ENCODE data around the gene PSMB10. TPM values are rescaled to one million over a fixed set of nuclear protein-coding genes. Genes with fewer than 3 reads are reported as not detected.

PSMB10 gene
- total and polyA plus RNA-seq, 2 of the 8 experiments (the other 6 are each of a cell fraction or from before 2014, with no cell fraction given) = 32.1 to 61.9 TPM

GRCh38 chr16:67962135-67962534 lies 25.5 kb upstream of the PSMB10 start:
- TF ChIP-seq SIRT6 (IDR thresholded peaks at IDR 0.05; ENCODE audit: low read length) (no peak), SP4 (IDR thresholded peaks at IDR 0.05; ENCODE audit: low read length) (no peak), TAF1 (IDR thresholded peaks at IDR 0.05; ENCODE audit: low read depth, low read length) (no peak), SUZ12 (IDR thresholded peaks at IDR 0.05; ENCODE audit: low read length) (no peak)
- H4K91ac ChIP-seq (replicated peaks; ENCODE audit: insufficient read length, low read length) = no peak overlapping the region
- peaks cover 18% of the 10 kb centered on the region; the same call in 1 of the 2 replicates for H3K79me1 ChIP-seq (ENCODE audit: low read depth, low read length)
- peaks cover 0 to 2% of the 10 kb centered on the region in 2 experiments; a peak in 2 of 4 replicates for H3K79me2 ChIP-seq (ENCODE audit: control insufficient read depth in 1 of 2, insufficient read depth in 2 of 2, low read length in 2 of 2)
- H2AK5ac ChIP-seq (ENCODE audit: low read depth, low read length) = no peak overlapping the region
- no peak overlapping the region for H4K5ac ChIP-seq (ENCODE audit: insufficient read length, low read depth, low read length)
- no peaks in the 10 kb centered on the region for H3K27me3 ChIP-seq (replicated peaks in 1 of 4; ENCODE audit: control insufficient read depth in 3 of 4, extremely low read depth in 1 of 4, insufficient read depth in 3 of 4, low read length in 3 of 4)
- 94% methylated on average over 8 of the region's 8 CpGs; no CpG with 5 or more reads in 1 of the 2 experiments for WGBS, 2 experiments (ENCODE audit: extremely low coverage in 1 of 2, insufficient coverage in 1 of 2, insufficient read length in 1 of 2, insufficient replicate concordance in 2 of 2, low coverage in 1 of 2, low lambda C conversion rate in 2 of 2, missing lambda C conversion rate in 1 of 2)
- no peak overlapping the region for H3K27ac ChIP-seq (ENCODE audit: low read depth, low read length)
- CTCF ChIA-PET (ENCODE audit: partially characterized antibody) = interaction anchor here (0.8 to 10.9 kb wide), 5 partner anchors 13 to 79 kb away, joined by 3 to 90 read pairs (median 3); partner anchors contain the start of genes DPEP2 and LCAT
- no peak overlapping the region for H4K8ac ChIP-seq (ENCODE audit: extremely low read depth, insufficient read depth, low read length)
- no peak overlapping the region for H2BK12ac ChIP-seq (ENCODE audit: low read depth, low read length)
- POLR2A ChIA-PET (ENCODE audit: partially characterized antibody) = interaction anchor here (0.6 to 1.2 kb wide), 3 partner anchors 9 to 792 kb away, joined by 3 read pairs; partner anchors contain the start of gene LCAT
- H3K14ac ChIP-seq (ENCODE audit: insufficient read length) = no peak overlapping the region
- no peak overlapping the region for H3K56ac ChIP-seq (replicated peaks; ENCODE audit: insufficient read length, low read depth, low read length)
- H3K9me3 ChIP-seq (ENCODE audit: insufficient read depth in 2 of 2, low read depth in 1 of 2, low read length in 1 of 2) = no peaks in the 10 kb centered on the region
- H2BK20ac ChIP-seq (ENCODE audit: low read length) = no peak overlapping the region
- H3K4ac ChIP-seq (replicated peaks; ENCODE audit: insufficient read length, low read depth, low read length) = no peak overlapping the region
- H2BK5ac ChIP-seq (ENCODE audit: low read depth, low read length) = no peak overlapping the region
- no peak overlapping the region for H3K18ac ChIP-seq (ENCODE audit: extremely low read depth, low read length)
- H3K9ac ChIP-seq (replicated peaks in 1 of 4; ENCODE audit: extremely low read depth in 1 of 4, low read depth in 3 of 4, low read length in 3 of 4) = no peak overlapping the region
- H3K23me2 ChIP-seq (ENCODE audit: low read depth, low read length) = no peaks in the 10 kb centered on the region; the same call in 1 of the 2 replicates
- no peak overlapping the region for H2BK120ac ChIP-seq (replicated peaks; ENCODE audit: low read depth, low read length)
- H3K4me1 ChIP-seq (replicated peaks in 1 of 4; ENCODE audit: control insufficient read depth in 3 of 4, insufficient read depth in 4 of 4, low read length in 3 of 4) = peaks cover 5 to 20% (median 17%) of the 10 kb centered on the region in 4 experiments
- DNase-seq (ENCODE audit: low read depth in 1 of 2, low spot score in 2 of 2) (no peak), FAIRE-seq (no peak)
- peaks cover 4 to 27% (median 22%) of the 10 kb centered on the region in 4 experiments; a peak in 6 of 8 replicates for H3K36me3 ChIP-seq (ENCODE audit: control insufficient read depth in 2 of 4, insufficient read depth in 4 of 4, low read length in 3 of 4)
- no peak overlapping the region for H2AFZ ChIP-seq (ENCODE audit: low read length)
- H3K4me2 ChIP-seq (ENCODE audit: insufficient read depth in 1 of 2, low read depth in 2 of 2, low read length in 2 of 2) = no peak overlapping the region
- peaks cover 4 to 28% of the 10 kb centered on the region in 2 experiments for H4K20me1 ChIP-seq (replicated peaks in 1 of 2; ENCODE audit: control insufficient read depth in 1 of 2, insufficient read depth in 2 of 2, low read length in 2 of 2)
- H2BK15ac ChIP-seq (ENCODE audit: low read length) = no peak overlapping the region
- no peak overlapping the region for H3K4me3 ChIP-seq (ENCODE audit: extremely low read depth in 1 of 4, insufficient read depth in 2 of 4, low read depth in 3 of 4, low read length in 4 of 4)
- H3K23ac ChIP-seq (ENCODE audit: insufficient read length) = no peak overlapping the region

Data from H1 (cell line).